HEK293T (cell line): ENCODE results near the gene RNF144A.

Source experiments
- CTCF ChIA-PET: fragments of 350-600 bp; formaldehyde crosslinking; extraction: SDS; loops from one replicate; lab custom pipeline; 2021; ENCODE audit warnings: antibody characterized with exemption, inconsistent platforms; lab: Yijun Ruan, JAX
- POLR2A ChIA-PET: fragments of 350-600 bp; formaldehyde crosslinking; extraction: SDS; loops from one replicate; lab custom pipeline; 2020; ENCODE audit warnings: antibody characterized with exemption, inconsistent platforms; lab: Yijun Ruan, JAX
- DNase-seq: peaks from one replicate; pipeline ENCODE4 v3.0.0; 2012; ENCODE audit warnings: mixed read lengths; ENCODE audit errors: extremely low spot score
- ARNT ChIP-seq: fragments of 450-650 bp; IDR thresholded peaks from 2 replicates; pipeline ENCODE4 v1.6.1; 2017; ENCODE audit warnings: mild to moderate bottlenecking
- BHLHE40 ChIP-seq: fragments of 450-650 bp; IDR thresholded peaks from 2 replicates; pipeline ENCODE4 v1.6.1; 2016; ENCODE audit warnings: mild to moderate bottlenecking, moderate library complexity, borderline replicate concordance
- CTBP1 ChIP-seq: fragments of 450-650 bp; IDR thresholded peaks from 2 replicates; pipeline ENCODE4 v1.6.1; 2016; ENCODE audit warnings: borderline replicate concordance
- ELF4 ChIP-seq: fragments of 450-650 bp; IDR thresholded peaks from 2 replicates; pipeline ENCODE4 v1.6.1; 2017; ENCODE audit warnings: antibody characterized with exemption
- FOXA1 ChIP-seq: fragments of 450-650 bp; IDR thresholded peaks from 2 replicates; pipeline ENCODE4 v1.6.1; 2016; ENCODE audit warnings: mild to moderate bottlenecking
- FOXK2 ChIP-seq: fragments of 450-650 bp; IDR thresholded peaks from 2 replicates; pipeline ENCODE4 v1.6.1; 2016; ENCODE audit warnings: mild to moderate bottlenecking
- FOXM1 ChIP-seq: fragments of 450-650 bp; IDR thresholded peaks from 2 replicates; pipeline ENCODE4 v1.6.1; 2017; ENCODE audit warnings: mild to moderate bottlenecking, borderline replicate concordance
- HDGF ChIP-seq: fragments of 450-650 bp; IDR thresholded peaks from 2 replicates; pipeline ENCODE4 v1.6.1; 2017; ENCODE audit warnings: antibody characterized with exemption, borderline replicate concordance
- L3MBTL2 ChIP-seq: fragments of 450-650 bp; conservative IDR thresholded peaks from 2 replicates; pipeline ENCODE4 v1.6.1; 2016; ENCODE audit warnings: mild to moderate bottlenecking
- LEF1 ChIP-seq: fragments of 450-650 bp; IDR thresholded peaks from 2 replicates; pipeline ENCODE4 v1.6.1; 2017; ENCODE audit warnings: mild to moderate bottlenecking, borderline replicate concordance
- NFRKB ChIP-seq: fragments of 450-650 bp; IDR thresholded peaks from 2 replicates; pipeline ENCODE4 v1.6.1; 2016; ENCODE audit warnings: mild to moderate bottlenecking, moderate library complexity
- SP1 ChIP-seq: fragments of 450-650 bp; IDR thresholded peaks from 2 replicates; pipeline ENCODE4 v1.6.1; 2017
- SUZ12 ChIP-seq: fragments of 450-650 bp; IDR thresholded peaks from 2 replicates; pipeline ENCODE4 v1.6.1; 2016; ENCODE audit warnings: mild to moderate bottlenecking
- TARDBP ChIP-seq: fragments of 450-650 bp; IDR thresholded peaks from 2 replicates; pipeline ENCODE4 v1.6.1; 2016
- ZNF384 ChIP-seq: fragments of 450-650 bp; IDR thresholded peaks from 2 replicates; pipeline ENCODE4 v1.6.1; 2016
- TF ChIP-seq, protein P1 (sequence below): fragments of 450-650 bp; IDR thresholded peaks from 2 replicates; pipeline ENCODE4 v1.6.1; 2016

RNF144A gene

DNA sequence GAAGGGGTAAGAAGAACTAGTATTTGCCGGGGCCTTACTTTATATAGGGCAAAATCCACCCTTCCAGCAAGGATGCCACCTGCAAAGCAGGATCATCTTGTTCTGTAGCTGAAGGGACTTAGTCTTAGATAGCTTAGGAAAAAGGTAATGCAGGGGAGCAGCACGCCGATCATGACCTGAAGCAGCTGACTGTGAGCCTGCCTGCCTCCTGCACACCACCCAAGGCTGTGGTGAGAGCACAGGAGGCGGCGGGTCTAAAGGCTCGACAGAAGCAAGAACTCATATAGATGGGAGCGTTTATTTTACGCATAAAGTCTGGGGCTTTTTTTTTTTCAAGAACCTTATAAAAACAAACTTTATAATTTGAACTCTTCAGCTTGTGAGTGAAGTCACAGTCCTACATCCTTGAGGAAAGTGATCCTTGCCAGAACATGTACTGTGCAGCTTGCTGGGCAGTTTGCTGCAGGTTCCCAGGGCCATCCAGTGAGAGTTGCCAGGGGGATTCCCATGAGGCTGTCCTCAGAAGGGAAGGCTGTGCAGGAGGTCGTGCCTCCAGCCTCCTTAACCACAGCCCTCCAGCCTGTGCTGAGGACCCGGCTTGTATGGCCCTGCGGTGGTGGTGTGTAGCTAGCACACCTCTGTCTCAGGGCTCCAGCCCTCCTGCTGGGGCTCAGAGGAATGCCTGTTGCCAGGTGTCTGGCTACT is 92.1 kb downstream of the RNF144A start:
- CTCF ChIA-PET: no interaction called here
- DNase-seq: no peak

DNA sequence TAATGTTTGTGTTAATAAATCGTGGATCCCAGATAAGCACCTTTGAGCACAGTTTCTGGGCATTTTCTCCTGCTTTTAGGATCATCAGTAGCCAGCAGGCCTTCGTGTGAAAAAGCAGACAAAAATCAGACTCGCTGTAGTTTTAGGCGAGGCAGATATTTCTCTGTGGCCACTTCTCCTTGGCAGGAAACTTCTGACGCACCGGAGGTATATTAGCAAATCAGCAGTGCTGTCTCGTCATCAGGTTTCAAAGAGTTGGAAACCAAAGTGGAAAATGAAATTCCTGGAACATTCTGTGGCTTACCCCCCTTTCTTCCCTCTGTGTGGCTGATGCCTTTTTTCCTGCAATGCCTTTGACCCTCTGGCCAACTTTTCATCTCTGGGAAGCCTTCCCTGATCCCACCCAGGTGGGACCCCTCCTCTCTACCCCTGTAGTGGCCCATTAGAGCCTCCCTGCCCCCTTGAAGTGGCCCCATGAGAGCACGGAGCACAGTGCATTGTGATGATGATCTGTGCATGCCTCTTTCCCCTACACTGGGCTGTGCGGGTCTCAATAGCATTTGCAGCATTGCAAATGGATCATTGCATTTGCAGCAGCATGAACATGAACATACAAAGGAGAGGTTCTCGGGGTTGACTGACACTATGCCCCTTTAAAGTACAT is 93.3 kb downstream of the RNF144A start:
- no peak for TF ChIP-seq LEF1
- TF ChIP-seq FOXM1: no peak
- no peak for TF ChIP-seq NFRKB
- no peak for TF ChIP-seq ARNT
- TF ChIP-seq HDGF: no peak
- no peak for TF ChIP-seq TARDBP
- TF ChIP-seq L3MBTL2: no peak
- TF ChIP-seq SP1: no peak
- no peak for TF ChIP-seq ZNF384
- no peak for TF ChIP-seq CTBP1
- no peak for TF ChIP-seq BHLHE40
- no peak for TF ChIP-seq FOXA1
- TF ChIP-seq FOXK2: no peak
- no peak for TF ChIP-seq SUZ12
- TF ChIP-seq, protein P1, sequence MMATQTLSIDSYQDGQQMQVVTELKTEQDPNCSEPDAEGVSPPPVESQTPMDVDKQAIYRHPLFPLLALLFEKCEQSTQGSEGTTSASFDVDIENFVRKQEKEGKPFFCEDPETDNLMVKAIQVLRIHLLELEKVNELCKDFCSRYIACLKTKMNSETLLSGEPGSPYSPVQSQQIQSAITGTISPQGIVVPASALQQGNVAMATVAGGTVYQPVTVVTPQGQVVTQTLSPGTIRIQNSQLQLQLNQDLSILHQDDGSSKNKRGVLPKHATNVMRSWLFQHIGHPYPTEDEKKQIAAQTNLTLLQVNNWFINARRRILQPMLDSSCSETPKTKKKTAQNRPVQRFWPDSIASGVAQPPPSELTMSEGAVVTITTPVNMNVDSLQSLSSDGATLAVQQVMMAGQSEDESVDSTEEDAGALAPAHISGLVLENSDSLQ: no peak
- no peak for TF ChIP-seq ELF4
- ChIA-PET POLR2A (no interaction called here), CTCF (no interaction called here)
- DNase-seq: no peak

More for the DNA sequence above, 92.1 kb downstream of the RNF144A start:
- TF ChIP-seq FOXA1 (no peak), SUZ12 (no peak), TARDBP (no peak), FOXM1 (no peak), ZNF384 (no peak), SP1 (no peak), ELF4 (no peak), BHLHE40 (no peak), L3MBTL2 (no peak)
- POLR2A ChIA-PET: no interaction called here

DNA sequence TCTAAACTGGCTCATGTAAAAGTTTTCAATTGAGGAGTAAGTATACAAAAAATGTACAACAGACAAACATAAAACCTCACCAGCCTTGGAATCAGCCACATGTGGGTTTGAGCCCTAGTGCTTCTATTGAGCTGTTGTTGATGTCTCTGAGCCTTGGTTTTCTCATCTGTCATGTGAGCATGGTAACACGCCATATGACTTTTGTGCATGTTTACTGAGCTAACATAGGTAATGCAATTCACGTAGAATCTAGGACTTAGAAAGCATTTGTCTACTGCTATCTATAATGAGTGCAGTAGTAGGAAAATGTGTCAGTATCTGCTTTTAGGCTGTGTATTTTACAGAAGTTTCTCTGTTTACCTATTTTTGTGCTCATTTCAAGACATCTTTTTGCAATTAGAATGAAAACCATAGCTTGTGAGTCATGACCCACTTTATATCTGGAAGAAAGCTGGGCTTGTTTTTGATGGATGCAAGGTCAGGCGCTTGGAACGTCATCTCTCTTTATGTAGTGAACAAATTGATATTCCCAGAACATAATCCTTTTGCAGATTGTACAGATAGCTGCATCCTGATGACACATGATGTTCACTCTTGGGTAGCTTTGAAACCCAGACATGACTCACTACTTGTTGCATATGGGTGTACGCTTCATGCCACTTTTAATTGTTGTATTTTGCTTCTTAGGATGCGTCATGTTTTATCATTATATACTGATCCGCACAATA is 94.3 kb downstream of the RNF144A start:
- ChIA-PET POLR2A (no interaction called here), CTCF (interaction anchor here (0.6 kb wide), 1 partner anchor 1825 kb away, joined by 3 read pairs; no protein-coding TSS in a partner anchor)
- TF ChIP-seq ZNF384: no peak
- DNase-seq: no peak

DNA sequence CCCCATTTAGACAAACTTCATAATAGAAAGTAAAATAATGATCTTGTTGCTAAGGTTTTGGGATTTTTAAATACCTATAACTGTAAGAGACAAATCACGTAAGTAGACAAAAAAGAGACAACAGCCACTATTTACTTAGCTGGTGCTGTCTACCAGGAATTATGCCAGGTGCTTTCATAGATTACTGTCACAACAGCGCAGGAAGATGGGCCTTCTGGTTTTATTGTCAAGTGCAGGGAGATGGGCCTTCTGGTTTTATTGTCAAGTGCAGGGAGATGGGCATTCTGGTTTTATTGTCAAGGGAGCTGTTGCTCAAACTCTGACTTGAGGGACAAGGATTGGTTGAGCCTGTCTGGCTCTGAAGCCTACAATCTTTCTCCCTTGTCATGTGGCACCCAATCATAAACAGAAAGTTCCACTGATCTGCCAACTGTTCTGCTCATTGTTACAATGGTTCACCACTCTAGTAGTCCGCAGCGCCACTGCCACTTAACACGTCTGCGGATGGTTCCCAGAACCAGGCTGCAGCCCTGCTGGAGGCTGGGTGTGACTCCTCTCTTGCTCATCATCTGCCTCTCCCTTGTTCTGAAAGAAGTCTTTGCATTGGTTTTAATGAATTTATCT is 95.0 kb downstream of the RNF144A start:
- no peak for TF ChIP-seq SUZ12
- TF ChIP-seq HDGF: no peak
- no peak for TF ChIP-seq ELF4
- TF ChIP-seq ZNF384: no peak
- TF ChIP-seq BHLHE40: no peak
- TF ChIP-seq ARNT: no peak
- no peak for TF ChIP-seq CTBP1
- POLR2A ChIA-PET: no interaction called here
- DNase-seq: no peak
- CTCF ChIA-PET: no interaction called here

DNA sequence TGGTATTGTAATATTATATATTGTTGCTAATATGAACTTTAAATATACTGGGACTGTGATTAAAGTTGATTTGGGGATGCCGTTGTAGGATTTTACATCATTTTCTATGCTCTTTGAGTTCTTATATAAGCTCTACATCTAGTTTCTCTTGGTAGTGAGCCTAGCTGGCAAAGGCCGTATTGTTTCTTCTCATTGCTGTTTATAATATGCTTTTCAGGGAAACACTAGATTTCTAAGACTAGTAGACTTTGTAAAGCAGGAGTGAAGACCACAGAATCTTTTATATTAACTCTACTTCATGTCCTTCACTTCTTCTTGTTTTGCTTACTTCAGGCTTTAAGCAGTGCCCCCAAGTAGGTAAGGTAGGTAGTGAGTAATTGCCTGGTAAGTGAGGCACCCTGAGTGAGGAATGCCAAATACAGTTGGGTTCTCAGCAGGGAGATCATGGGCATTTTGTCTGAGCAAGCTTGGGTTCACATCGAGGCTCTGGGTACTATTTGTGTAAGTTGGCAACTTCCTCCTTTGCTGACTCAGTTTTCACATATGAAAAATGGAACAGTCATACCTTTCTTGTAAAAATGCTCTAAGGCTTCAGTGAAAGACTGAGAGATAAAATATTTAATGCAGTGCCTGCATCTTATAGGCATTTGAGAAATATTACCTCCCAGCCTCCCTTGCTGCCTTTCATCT is 96.4 kb downstream of the RNF144A start:
- TF ChIP-seq CTBP1 (no peak), FOXK2 (no peak), FOXM1 (no peak), ZNF384 (no peak)
- CTCF ChIA-PET: interaction anchor here (0.6 to 2.5 kb wide), 3 partner anchors 10 to 17 kb away, joined by 3 to 5 read pairs (median 4); no protein-coding TSS in a partner anchor
- POLR2A ChIA-PET: no interaction called here
- no peak for DNase-seq

DNA sequence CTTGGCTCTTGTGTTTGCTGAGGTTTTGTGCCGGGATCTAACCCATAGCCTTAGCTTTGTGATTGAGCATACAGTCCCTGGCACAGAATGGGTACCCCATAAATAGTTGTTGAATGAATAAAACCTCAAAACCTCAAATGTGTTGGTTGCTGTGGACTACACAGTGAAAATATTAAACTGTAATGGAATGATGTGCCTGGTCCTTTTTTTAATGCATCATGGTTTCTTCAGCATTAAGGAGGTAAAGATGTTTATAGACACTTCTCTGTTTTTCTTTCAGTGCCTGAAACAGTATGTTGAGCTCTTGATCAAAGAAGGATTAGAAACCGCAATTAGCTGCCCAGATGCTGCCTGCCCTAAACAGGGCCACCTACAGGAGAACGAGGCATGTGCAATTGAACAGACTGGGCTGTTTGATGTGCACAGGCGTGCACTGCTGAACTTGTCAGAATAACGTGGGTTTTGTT is 97.0 kb downstream of the RNF144A start:
- no peak for TF ChIP-seq HDGF
- no peak for TF ChIP-seq BHLHE40
- no peak for TF ChIP-seq FOXK2
- TF ChIP-seq, protein P1: no peak
- TF ChIP-seq ARNT: no peak
- peak; percentile 47 for DNase-seq
- ChIA-PET CTCF (interaction anchor here (0.6 to 2.5 kb wide), 4 partner anchors 10 to 17 kb away, joined by 3 to 5 read pairs (median 4); no protein-coding TSS in a partner anchor), POLR2A (no interaction called here)
